KOPT-K1 (cell line): ENCODE measurements around the gene MID2.
"Not testable (repeated sequence)": the region's sequence is repeated elsewhere in the genome, so short reads cannot be mapped to it uniquely, and the experiment has no call there.

ENCODE experiments used
- H3K27ac ChIP-seq: fragments of 200-600 bp; sonication (generic); 2 replicates; pipeline ENCODE4 v1.5.1; 2016; ENCODE audit warnings: antibody characterized with exemption, mild to moderate bottlenecking, low read depth, low read length; ENCODE audit not compliant: poor library complexity, severe bottlenecking
- H3K36me3 ChIP-seq: fragments of 200-600 bp; sonication (generic); 2 replicates; pipeline ENCODE4 v1.5.1; 2017; ENCODE audit warnings: antibody characterized with exemption, mild to moderate bottlenecking, low read length, moderate library complexity; ENCODE audit not compliant: insufficient read depth
- H3K9me3 ChIP-seq: fragments of 200-600 bp; sonication (generic); 2 replicates; pipeline ENCODE4 v1.5.1; 2017; ENCODE audit warnings: antibody characterized with exemption, low read length, mild to moderate bottlenecking; ENCODE audit not compliant: insufficient read depth, poor library complexity, severe bottlenecking

The MID2 gene

DNA sequence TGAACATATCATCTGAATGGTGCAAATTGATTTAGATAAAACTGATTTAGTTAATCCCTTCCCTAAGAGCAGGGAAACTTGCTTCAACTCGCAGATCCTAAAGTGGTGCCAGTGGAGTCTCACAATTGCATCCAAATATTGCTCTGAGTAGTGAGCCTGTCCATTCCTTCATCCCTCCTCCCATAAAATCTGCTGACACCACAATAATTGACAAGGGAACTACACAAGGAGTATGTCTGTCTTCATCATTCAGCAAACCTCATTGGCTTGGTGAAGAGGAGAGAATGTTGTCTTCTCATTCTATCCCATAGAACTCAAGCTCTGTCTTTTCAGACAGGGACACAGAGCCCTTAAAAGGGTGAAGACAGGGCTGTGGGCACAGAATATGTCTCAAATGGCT lies 4.2 kb downstream of the MID2 start:
- Histone ChIP-seq H3K27ac (no peak overlapping the region), H3K36me3 (no peaks in the 10 kb centered on the region), H3K9me3 (no peaks in the 10 kb centered on the region)

DNA sequence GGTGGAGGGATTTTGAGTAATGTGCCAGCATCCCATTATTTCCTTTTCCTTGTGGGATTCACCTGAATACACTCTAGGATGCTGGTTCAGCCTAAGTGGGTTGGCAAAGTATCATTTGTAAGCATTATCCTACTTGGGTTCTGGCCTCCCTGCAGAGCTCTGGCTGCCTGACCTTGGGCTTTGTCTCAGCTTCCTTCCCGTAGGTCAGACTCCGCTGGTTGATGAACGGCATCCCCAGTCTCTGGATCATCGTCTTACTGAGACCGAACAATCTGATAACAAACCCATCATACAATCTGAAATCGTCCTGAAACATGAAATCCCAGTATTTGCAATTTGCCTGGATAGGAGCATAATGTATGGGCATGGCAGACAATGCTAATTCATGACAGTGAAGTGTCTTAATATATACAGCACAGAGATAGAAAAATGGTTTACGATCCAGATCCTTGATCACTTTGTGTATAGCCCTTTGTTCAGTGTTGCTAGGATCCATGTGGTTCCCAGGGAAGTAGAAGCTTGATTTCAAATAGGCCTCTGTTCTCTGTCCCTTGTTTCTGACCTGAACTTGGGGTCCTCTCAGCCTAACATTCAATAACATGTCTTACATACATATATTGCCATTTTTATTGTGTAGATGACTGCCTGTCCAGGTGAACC lies 5.5 kb downstream of the MID2 start:
- no peak overlapping the region for H3K27ac ChIP-seq
- H3K36me3 ChIP-seq: no peaks in the 10 kb centered on the region
- H3K9me3 ChIP-seq: no peaks in the 10 kb centered on the region

DNA sequence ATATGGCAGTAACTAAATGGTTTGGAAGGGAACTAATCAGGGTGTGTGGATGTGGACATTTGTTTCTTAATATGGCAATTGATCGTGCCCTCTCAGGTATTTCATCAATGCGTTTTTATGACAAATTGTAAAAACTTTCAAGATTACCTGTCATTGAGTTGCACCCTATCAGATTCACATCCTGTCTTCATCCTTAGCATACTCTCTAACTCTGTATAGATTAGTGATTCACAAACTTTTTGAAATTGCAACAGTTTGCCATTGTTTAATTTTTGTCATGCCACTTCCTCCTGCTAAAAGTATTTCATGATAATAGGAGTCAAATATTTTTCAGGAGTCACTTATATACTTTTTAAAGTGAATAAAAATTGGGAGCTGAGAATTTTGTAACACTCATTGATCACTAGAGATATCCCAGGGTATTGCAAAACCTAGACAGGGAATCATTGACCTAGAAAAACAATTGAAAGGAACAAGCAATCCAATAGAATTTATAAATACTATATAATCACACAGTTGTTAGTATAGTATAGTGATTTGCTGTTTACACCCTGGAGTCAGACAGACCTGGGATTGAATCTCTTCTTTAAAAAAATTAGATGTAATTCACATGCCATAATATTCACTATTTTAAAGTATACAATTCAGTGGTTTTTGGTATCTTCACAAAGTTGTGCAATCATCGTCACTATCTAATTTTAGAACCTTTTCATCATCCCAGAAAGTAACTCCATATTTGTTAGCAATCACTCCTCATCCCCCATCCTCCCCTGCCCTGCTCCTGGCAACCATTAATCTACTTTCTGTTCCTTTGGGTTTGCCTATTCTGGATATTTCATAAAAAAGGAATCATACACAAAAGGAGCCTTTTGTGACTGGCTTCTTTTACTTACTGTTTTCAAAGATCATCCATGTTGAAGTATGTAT lies 8.9 kb downstream of the MID2 start:
- Histone ChIP-seq H3K36me3 (no peaks in the 10 kb centered on the region), H3K27ac (no peak overlapping the region), H3K9me3 (no peaks in the 10 kb centered on the region)

DNA sequence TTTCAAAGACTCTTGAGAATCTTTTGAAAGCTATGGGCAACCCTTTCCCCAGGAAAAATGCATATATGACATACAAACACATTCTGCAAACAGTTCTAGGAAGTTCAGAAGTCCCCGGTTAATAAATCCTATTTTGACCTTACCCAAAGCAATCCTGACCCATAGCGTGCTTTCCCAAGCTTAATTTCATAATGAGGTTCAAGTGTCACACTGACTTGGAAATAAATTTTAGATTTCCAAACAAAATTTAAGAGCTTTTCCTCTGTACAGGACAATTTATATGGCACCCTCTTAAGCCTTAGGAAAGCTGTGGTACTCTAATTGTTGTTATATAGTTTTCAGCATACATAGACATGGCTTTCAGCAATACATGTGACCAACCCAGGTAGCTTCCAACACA lies 11.3 kb downstream of the MID2 start:
- Histone ChIP-seq H3K27ac (no peak overlapping the region), H3K9me3 (no peaks in the 10 kb centered on the region), H3K36me3 (no peaks in the 10 kb centered on the region)

DNA sequence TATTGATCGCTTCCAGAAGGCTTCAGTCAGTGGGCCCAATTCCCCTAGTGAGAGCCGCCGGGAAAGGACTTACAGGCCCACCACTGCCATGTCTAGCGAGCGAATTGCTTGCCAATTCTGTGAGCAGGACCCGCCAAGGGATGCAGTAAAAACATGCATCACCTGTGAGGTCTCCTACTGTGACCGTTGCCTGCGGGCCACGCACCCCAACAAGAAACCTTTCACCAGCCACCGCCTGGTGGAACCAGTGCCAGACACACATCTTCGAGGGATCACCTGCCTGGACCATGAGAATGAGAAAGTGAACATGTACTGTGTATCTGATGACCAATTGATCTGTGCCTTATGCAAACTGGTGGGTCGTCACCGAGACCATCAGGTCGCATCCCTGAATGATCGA lies 15.3 kb downstream of the MID2 start:
- Histone ChIP-seq H3K36me3 (no peaks in the 10 kb centered on the region), H3K27ac (no peak overlapping the region), H3K9me3 (no peaks in the 10 kb centered on the region)

DNA sequence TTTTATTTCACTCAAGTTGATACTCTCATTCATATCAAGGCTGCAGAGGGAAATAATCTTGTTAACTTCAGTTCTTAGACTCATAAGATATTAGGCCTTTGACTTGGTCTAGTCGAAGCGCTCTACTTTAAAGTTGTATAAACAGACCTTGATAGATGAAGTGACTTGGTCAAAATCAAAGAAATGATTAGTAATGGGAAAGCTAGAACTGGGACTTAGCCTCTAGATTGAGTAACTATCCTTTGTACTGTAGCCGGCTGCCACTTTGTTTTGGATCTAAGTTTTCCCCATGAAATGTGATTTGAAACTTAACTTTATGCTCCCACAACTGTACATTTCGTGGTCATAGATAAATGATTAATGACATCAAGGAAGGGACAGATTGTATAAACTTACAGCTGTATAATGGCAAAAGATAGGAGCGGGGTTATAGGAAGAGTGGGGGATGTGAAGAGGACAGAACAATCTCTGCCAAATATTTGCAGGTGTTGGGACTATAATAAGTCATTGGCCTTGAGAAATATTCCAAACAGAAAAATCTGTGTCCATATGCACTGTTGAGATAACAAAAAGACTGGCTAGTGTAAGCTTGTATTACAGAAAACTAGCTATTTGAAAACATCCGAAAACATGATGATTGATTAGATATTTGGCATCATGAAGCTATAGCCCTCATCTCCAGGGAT lies 17.2 kb downstream of the MID2 start:
- no peaks in the 10 kb centered on the region for H3K36me3 ChIP-seq
- H3K9me3 ChIP-seq: no peaks in the 10 kb centered on the region
- no peak overlapping the region for H3K27ac ChIP-seq

DNA sequence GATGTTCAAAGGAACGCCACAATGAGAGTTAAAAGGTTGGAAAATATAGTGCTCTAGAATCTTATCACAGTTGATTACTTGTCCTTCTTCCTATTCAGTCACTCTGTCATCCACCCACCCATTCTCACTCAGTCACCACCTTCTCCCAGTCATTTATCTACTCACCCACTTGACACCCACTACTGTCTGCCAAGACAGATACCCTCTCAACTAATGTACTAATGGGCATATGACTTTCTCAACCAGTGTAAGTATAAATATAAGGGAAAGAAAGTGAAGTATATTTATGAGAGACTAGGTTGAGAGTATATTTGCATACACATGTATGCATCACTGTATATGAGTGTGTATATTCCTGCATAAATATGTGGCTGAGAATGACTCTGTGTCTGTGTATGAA lies 20.0 kb downstream of the MID2 start:
- no peak overlapping the region for H3K27ac ChIP-seq
- no peaks in the 10 kb centered on the region for H3K36me3 ChIP-seq

DNA sequence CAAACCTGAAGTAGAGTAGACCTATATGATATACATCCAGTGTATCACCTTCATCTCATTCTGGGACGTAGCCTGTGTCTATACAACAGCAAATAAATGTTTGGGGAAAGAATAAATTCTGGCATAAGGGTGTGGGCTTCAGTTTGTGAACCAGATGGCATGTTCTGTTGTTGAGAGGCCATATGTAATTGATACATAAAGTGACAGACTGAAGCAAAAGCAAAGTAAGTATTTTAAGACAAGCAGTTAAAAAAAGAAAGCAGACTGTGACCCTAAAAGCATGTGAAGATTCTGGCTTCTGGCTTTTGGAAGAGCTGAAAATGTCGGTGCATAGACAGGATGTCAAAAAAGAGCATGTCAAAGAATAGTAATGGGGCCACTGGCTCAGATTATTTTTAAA lies 22.9 kb downstream of the MID2 start:
- Histone ChIP-seq H3K9me3 (no peaks in the 10 kb centered on the region), H3K36me3 (no peaks in the 10 kb centered on the region), H3K27ac (no peak overlapping the region)

More for the DNA sequence above, 20.0 kb downstream of the MID2 start:
- no peaks in the 10 kb centered on the region for H3K9me3 ChIP-seq

DNA sequence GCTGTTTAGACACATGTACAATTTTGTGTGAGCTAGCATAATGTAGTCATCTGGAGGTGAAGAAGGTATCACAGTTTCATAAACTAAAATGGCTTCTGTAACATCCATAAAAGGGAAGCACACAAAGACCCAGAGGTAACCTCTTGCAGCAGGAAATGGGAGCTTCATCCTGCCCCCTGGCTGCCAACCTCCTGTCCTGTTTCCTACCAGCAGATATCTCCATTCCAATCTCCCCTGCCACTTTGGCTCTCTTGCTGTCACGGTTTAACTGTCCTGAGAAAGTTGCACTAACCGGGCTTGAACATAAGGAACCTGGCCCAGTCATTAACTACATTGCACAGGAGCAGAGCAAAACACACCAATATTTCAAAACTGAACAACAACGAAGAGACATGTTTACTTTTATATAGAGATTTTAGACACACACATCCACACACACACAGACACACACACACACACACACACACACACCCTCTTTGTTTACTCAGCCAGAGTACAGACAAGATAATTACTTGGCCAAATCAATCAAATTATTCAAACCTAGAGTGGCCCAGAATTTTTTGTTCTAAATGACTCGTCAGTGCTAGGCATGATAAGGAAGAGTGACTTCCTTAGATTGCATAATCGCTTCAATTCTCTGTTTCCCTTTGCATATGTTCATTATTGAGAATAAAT lies 24.2 kb downstream of the MID2 start:
- Histone ChIP-seq H3K36me3 (no peaks in the 10 kb centered on the region), H3K9me3 (no peaks in the 10 kb centered on the region), H3K27ac (no peak overlapping the region)

DNA sequence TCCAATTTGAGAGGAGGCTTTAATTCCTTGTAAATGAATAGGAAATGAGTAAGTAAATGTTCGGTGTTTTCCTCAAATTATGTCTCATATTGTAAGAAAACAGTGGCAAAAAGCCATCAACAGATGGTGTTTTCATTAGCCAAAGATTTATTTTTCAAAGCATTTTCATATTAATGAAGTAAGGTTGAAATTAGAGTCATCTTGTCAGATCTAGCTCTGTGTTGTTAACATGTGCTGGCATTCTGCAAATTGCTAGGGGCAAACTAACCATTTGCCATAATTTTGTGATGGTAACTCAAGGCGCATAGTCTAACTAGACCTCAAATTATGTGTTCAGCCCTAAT lies 24.7 kb downstream of the MID2 start:
- no peaks in the 10 kb centered on the region for H3K9me3 ChIP-seq
- no peak overlapping the region for H3K27ac ChIP-seq
- no peaks in the 10 kb centered on the region for H3K36me3 ChIP-seq

DNA sequence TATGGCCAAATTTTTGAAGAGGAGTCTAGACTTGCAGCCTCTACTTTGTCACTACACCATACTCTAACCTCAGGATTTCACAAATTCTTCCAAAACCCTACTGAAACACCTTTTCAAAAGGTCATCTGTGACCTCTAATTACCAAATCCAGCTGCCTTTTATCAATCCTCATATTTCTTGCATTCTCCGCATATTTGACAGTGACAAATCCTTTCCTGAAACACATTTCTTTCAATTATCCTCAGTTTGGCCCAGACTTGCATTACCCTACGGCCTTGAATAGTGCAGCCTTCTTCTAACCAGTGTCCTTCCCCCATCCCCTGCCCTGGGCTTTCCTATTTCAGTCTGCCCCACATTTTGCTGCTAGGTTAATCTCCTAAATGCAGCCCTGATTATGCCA lies 25.5 kb downstream of the MID2 start:
- Histone ChIP-seq H3K9me3 (no peaks in the 10 kb centered on the region), H3K27ac (no peak overlapping the region), H3K36me3 (no peaks in the 10 kb centered on the region)

DNA sequence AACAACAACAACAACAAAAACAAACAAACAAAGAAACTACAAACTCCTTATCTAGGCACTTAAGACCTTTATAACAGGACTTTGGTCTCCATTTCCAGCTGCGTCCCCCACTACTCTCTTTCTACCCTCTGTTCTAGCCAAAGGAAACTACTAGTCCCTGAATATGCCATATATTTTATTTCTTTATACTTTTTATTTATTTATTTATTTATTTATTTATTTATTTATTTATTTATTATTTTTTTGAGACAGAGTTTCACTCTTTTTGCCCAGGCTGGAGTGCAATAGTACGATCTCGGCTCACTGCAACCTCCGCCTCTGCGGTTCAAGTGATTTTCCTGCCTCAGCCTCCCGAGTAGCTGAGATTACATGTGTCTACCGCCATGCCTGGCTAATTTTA lies 26.0 kb downstream of the MID2 start:
- not testable (repeated sequence) for H3K36me3 ChIP-seq, H3K9me3 ChIP-seq, H3K27ac ChIP-seq

DNA sequence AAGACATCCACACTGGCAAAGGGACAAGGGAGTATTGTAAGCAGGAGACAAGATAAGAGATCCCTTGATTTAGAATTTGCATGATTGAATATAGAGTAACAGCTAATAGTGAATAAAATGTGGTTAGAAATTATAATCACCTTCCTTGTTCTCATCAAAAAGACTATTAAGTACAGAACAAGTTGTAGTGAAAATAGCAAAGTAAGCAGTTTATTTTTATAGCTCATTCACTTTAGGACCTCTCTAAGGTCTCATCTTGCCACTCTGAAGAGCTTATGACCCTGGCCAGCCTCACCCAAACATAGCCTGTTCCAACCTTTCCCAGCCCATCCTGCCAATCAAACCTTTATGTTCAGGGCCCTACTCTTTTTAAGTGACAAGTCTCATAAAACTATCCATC lies 30.6 kb downstream of the MID2 start:
- H3K9me3 ChIP-seq: no peaks in the 10 kb centered on the region
- H3K27ac ChIP-seq: no peak overlapping the region
- H3K36me3 ChIP-seq: no peaks in the 10 kb centered on the region

DNA sequence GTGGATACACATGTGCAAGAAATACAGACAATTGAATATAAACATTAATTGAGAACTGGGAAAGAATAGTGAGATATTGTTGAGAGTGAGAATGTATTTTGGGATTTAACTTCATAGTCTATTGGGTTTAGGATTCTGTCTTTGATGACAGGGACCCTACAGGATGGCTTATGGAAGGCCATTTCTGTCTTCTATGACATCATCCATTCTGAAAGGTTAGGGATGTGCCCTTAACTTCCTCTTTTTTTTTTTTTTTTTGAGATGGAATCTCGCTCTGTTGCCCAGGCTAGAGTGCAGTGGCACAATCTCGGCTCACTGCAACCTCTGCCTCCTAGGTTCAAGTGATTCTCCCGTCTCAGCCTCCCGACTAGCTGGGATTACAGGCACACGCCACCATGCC lies 31.4 kb downstream of the MID2 start:
- not testable (repeated sequence) for H3K9me3 ChIP-seq, H3K27ac ChIP-seq, H3K36me3 ChIP-seq

DNA sequence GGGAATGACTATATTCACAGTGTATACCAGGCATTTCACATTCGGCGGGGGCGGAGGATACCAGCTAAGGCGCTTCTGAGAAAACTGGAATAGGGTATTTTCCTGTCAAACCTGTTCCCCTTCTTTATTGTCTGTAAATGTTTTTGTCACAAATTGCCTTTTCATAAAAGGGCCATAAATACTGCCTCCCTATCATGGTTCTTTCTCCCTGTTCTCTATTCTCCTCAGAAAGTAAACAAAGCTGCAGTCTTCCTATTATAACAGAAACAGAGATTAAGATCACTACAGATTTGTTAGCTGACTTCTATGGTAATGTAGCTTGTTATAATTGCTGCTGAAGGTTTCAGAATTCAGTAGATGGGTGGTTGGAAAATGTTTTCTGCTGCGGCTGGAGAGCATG lies 32.2 kb downstream of the MID2 start:
- Histone ChIP-seq H3K27ac (no peak overlapping the region), H3K36me3 (no peaks in the 10 kb centered on the region), H3K9me3 (no peaks in the 10 kb centered on the region)
